ENCODE data around the gene ST3GAL4. TPM values are rescaled to one million over a fixed set of nuclear protein-coding genes. Genes with fewer than 3 reads are reported as not detected.
"Not testable (repeated sequence)": the region's sequence is repeated elsewhere in the genome, so short reads cannot be mapped to it uniquely, and the experiment has no call there.

The ST3GAL4 gene
- total RNA-seq, 1 experiment from 2014 or later = 17.3 TPM

DNA sequence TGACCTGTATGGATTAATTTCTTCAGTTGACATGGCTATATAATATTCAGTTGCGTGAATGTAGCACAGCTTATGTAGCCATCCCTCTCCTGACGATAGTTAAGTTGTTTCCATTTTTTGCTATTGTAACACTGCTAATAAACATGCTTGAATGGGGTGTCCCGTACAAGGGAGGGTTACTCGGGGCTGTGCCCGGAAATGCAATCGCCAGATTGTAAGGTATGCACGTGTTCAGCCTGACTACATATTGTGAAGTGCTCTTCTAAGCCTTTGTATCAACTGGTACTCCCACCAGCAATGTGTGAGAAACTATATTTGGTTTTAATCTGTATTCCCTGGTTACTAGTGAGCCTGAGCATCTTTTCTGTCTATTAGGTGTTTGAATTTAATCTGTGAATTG lies 16.1 kb downstream of the ST3GAL4 start:
- no peaks in the 10 kb centered on the region for H3K27me3 Mint-ChIP-seq (ENCODE audit: low read depth)
- peaks cover 28% of the 10 kb centered on the region for H3K4me1 Mint-ChIP-seq
- H3K36me3 Mint-ChIP-seq = no peaks in the 10 kb centered on the region
- H3K9me3 Mint-ChIP-seq = no peaks in the 10 kb centered on the region
- ATAC-seq (no peak), DNase-seq (ENCODE audit: low spot score) (no peak)
- TF ChIP-seq MYBL2 (CRISPR knock-in tag; IDR thresholded peaks at IDR 0.05) = no peak
- no peak for TF ChIP-seq ZNF219 (CRISPR knock-in tag; IDR thresholded peaks at IDR 0.05; ENCODE audit: borderline replicate concordance)
- no peak for TF ChIP-seq ZNF281 (CRISPR knock-in tag; IDR thresholded peaks at IDR 0.05)
- TF ChIP-seq KAT7 (CRISPR knock-in tag; IDR thresholded peaks at IDR 0.05; ENCODE audit: borderline replicate concordance) = no peak
- TF ChIP-seq IRF2 (CRISPR knock-in tag; IDR thresholded peaks at IDR 0.05; ENCODE audit: borderline replicate concordance, low read depth) = no peak
- no peak for TF ChIP-seq ZNF671 (CRISPR knock-in tag; IDR thresholded peaks at IDR 0.05)
- CTCF ChIA-PET = no interaction called here
- POLR2A ChIA-PET = no interaction called here
- H3K4me3 Mint-ChIP-seq = no peak overlapping the region
- H3K27ac Mint-ChIP-seq = 0 out of 2 replicates have a peak overlapping the region, but pooled peaks have one; percentile 10

DNA sequence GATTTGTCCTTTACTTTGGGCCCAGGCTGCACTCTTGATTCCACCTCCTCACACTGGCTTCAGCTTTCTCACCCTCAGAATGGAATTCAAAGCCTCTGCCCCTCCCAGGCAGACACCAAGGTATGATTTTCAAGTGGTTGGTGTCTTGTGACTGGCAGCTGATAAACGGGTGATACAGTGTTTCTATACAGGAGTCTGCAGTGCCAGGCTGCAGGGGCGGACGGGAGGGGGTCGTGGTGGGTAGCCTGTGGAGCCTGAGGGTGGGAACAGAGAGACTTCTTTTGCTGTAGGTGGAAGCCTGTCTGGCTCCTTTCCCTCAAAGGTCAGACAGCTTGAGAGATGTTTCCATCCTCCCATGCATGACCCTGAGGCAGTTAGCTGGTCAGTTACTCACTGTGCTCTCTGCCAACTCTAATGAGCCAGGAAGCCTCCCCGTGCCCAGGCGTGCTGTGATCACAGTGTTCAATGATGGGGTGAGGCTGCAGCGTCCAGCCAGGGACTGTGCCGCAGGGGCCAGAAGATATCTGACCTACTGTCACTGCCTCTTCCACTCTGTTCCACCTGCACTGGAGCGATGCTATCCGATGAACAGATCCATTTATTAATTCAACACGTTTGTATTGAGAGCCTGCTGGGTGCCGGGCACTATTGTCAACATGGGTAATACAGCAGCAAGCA lies 18.0 kb downstream of the ST3GAL4 start:
- H3K36me3 Mint-ChIP-seq; POLR2A ChIA-PET; ATAC-seq; H3K27me3 Mint-ChIP-seq (ENCODE audit: low read depth); H3K4me3 Mint-ChIP-seq; H3K9me3 Mint-ChIP-seq; DNase-seq (ENCODE audit: low spot score); H3K27ac Mint-ChIP-seq: not testable (repeated sequence)
- CTCF ChIA-PET = interaction anchor here (1.2 kb wide), 1 partner anchor 107 kb away, joined by 5 read pairs; no protein-coding TSS in a partner anchor
- peaks cover 15% of the 10 kb centered on the region for H3K4me1 Mint-ChIP-seq

GRCh38 chr11:126374562-126375300 lies 19.2 kb downstream of the ST3GAL4 start:
- CTCF ChIA-PET = interaction anchor here (1.2 kb wide), 1 partner anchor 106 kb away, joined by 5 read pairs; no protein-coding TSS in a partner anchor

DNA sequence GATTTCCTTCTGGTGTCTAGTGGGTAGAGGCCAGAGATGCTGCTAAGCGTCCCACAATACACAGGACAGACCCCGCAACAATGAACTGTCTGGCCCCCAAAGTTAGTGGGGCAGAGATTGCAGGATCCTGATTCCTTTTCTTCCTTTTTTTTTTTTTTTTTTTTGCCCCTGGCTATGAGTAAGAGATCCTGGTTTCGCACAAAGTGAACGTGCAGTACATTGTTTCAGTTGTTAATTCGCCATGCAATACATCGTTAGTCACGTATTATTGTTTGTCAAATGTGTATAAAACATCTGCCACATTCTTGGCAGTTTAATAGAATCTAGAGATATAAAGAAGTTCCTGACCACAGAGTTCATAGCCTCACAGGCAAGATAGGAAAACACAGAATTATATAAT lies 20.2 kb downstream of the ST3GAL4 start:
- H3K4me1 Mint-ChIP-seq = peaks cover 3% of the 10 kb centered on the region; the same call in 1 of the 2 replicates
- POLR2A ChIA-PET = no interaction called here
- no peak overlapping the region for H3K4me3 Mint-ChIP-seq
- ATAC-seq (no peak), DNase-seq (ENCODE audit: low spot score) (no peak)
- no peak overlapping the region for H3K27ac Mint-ChIP-seq
- no peaks in the 10 kb centered on the region for H3K9me3 Mint-ChIP-seq
- CTCF ChIA-PET = no interaction called here
- H3K36me3 Mint-ChIP-seq = no peaks in the 10 kb centered on the region
- no peaks in the 10 kb centered on the region for H3K27me3 Mint-ChIP-seq (ENCODE audit: low read depth)
- TF ChIP-seq ATF3 (CRISPR knock-in tag; conservative IDR thresholded peaks at IDR 0.05) = no peak
- TF ChIP-seq, protein P1, sequence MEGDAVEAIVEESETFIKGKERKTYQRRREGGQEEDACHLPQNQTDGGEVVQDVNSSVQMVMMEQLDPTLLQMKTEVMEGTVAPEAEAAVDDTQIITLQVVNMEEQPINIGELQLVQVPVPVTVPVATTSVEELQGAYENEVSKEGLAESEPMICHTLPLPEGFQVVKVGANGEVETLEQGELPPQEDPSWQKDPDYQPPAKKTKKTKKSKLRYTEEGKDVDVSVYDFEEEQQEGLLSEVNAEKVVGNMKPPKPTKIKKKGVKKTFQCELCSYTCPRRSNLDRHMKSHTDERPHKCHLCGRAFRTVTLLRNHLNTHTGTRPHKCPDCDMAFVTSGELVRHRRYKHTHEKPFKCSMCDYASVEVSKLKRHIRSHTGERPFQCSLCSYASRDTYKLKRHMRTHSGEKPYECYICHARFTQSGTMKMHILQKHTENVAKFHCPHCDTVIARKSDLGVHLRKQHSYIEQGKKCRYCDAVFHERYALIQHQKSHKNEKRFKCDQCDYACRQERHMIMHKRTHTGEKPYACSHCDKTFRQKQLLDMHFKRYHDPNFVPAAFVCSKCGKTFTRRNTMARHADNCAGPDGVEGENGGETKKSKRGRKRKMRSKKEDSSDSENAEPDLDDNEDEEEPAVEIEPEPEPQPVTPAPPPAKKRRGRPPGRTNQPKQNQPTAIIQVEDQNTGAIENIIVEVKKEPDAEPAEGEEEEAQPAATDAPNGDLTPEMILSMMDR (IDR thresholded peaks at IDR 0.05) = no peak
- no peak for TF ChIP-seq ELF4 (CRISPR knock-in tag; IDR thresholded peaks at IDR 0.05; ENCODE audit: low read depth)
- TF ChIP-seq ZNF263 (CRISPR knock-in tag; IDR thresholded peaks at IDR 0.05; ENCODE audit: low read depth) = no peak
- TF ChIP-seq, protein P2, sequence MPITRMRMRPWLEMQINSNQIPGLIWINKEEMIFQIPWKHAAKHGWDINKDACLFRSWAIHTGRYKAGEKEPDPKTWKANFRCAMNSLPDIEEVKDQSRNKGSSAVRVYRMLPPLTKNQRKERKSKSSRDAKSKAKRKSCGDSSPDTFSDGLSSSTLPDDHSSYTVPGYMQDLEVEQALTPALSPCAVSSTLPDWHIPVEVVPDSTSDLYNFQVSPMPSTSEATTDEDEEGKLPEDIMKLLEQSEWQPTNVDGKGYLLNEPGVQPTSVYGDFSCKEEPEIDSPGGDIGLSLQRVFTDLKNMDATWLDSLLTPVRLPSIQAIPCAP (CRISPR knock-in tag; IDR thresholded peaks at IDR 0.05) = no peak
- TF ChIP-seq ZSCAN18 (CRISPR knock-in tag; IDR thresholded peaks at IDR 0.05) = no peak
- no peak for TF ChIP-seq FOXP1 (CRISPR knock-in tag; IDR thresholded peaks at IDR 0.05; ENCODE audit: borderline replicate concordance)
- no peak for TF ChIP-seq FOXJ3 (CRISPR knock-in tag; IDR thresholded peaks at IDR 0.05; ENCODE audit: borderline replicate concordance)
- TF ChIP-seq GRHL2 (CRISPR knock-in tag; IDR thresholded peaks at IDR 0.05; ENCODE audit: insufficient replicate concordance, severe bottlenecking) = no peak
- no peak for TF ChIP-seq ETV6 (CRISPR knock-in tag; IDR thresholded peaks at IDR 0.05)
- no peak for TF ChIP-seq CBFB (CRISPR knock-in tag; IDR thresholded peaks at IDR 0.05; ENCODE audit: low read depth)
- no peak for TF ChIP-seq PRRX2 (CRISPR knock-in tag; IDR thresholded peaks at IDR 0.05)

More at GRCh38 chr11:126374562-126375300, 19.2 kb downstream of the ST3GAL4 start:
- ATAC-seq; H3K36me3 Mint-ChIP-seq; H3K9me3 Mint-ChIP-seq; H3K27me3 Mint-ChIP-seq (ENCODE audit: low read depth); DNase-seq (ENCODE audit: low spot score); H3K4me1 Mint-ChIP-seq; H3K4me3 Mint-ChIP-seq: not testable (repeated sequence)
- POLR2A ChIA-PET = interaction anchor here (0.6 kb wide), 1 partner anchor 21 kb away, joined by 4 read pairs; no protein-coding TSS in a partner anchor
- H3K27ac Mint-ChIP-seq = peak overlapping the region; percentile 69
